HTR-8/SVneo (cell line): ENCODE data around the gene NAB2.
"Not testable (repeated sequence)": the region's sequence is repeated elsewhere in the genome, so short reads cannot be mapped to it uniquely, and the experiment has no call there.

ENCODE experiments used
- DNase-seq: peaks from one replicate; pipeline ENCODE4 v3.0.0; 2011; ENCODE audit warnings: low spot score, mixed read lengths; ENCODE audit not compliant: insufficient read length
- FAIRE-seq: peaks from 2 replicates; lab custom pipeline; 2011; peaks lifted over from hg19 to GRCh38; lab: Jason Lieb, UNC

The NAB2 gene

GRCh38 chr12:57109207-57110103 lies 20.5 kb downstream of the NAB2 start:
- DNase-seq (no peak), FAIRE-seq (no peak)

GRCh38 chr12:57110104-57111030 lies 21.5 kb downstream of the NAB2 start:
- FAIRE-seq, result peak; percentile 81
- DNase-seq, result no peak

- DNase-seq (peak; percentile 54), FAIRE-seq (no peak)
Measured at GRCh38 chr12:57111031-57111734, 22.3 kb downstream of the NAB2 start, which contains the start of gene STAT6. Gene STAT6 (minus strand): TSS chr12:57111362. CDS start chr12:57108278, 3,084 bp downstream.

- FAIRE-seq (peak; percentile 76), DNase-seq (no peak)
Measured at GRCh38 chr12:57112492-57113294, 23.8 kb downstream of the NAB2 start.

GRCh38 chr12:57116580-57117281 lies 27.8 kb downstream of the NAB2 start:
- no peak for FAIRE-seq
- DNase-seq, result no peak

- FAIRE-seq (no peak), DNase-seq (no peak)
Measured at GRCh38 chr12:57118711-57119271, 29.9 kb downstream of the NAB2 start.

GRCh38 chr12:57119294-57120085 lies 30.6 kb downstream of the NAB2 start:
- FAIRE-seq, result no peak
- DNase-seq, result no peak

- not testable (repeated sequence) for FAIRE-seq, DNase-seq
Measured at GRCh38 chr12:57120718-57121117, 31.8 kb downstream of the NAB2 start.

- FAIRE-seq (no peak), DNase-seq (no peak)
Measured at GRCh38 chr12:57123813-57124212, 34.9 kb downstream of the NAB2 start.

GRCh38 chr12:57124261-57124877 lies 35.5 kb downstream of the NAB2 start:
- DNase-seq, result peak; percentile 61
- no peak for FAIRE-seq

GRCh38 chr12:57126061-57126460 lies 37.1 kb downstream of the NAB2 start:
- FAIRE-seq (no peak), DNase-seq (no peak)

- no peak for FAIRE-seq
Measured at GRCh38 chr12:57126561-57126960, 37.6 kb downstream of the NAB2 start.

GRCh38 chr12:57127101-57127725 lies 38.3 kb downstream of the NAB2 start:
- DNase-seq (peak; percentile 56), FAIRE-seq (no peak)

More at GRCh38 chr12:57126561-57126960, 37.6 kb downstream of the NAB2 start:
- DNase-seq, result no peak

- DNase-seq, result peak; percentile 87
- peak; percentile 70 for FAIRE-seq
Measured at GRCh38 chr12:57127726-57128518, 39.0 kb downstream of the NAB2 start, which contains the start of gene LRP1. Gene LRP1 (plus strand): TSS chr12:57128483. CDS start chr12:57128965, 482 bp downstream.

GRCh38 chr12:57128519-57129247 lies 39.8 kb downstream of the NAB2 start:
- DNase-seq (no peak), FAIRE-seq (no peak)
